MM.1S (cell line): ENCODE results near the gene PIK3CD.

Experiments
- DNase-seq: peaks from one replicate; pipeline ENCODE4 v3.0.0-alpha.2; 2015
- H2AFZ ChIP-seq: fragments of 300-600 bp; sonication (generic); 2 replicates; pipeline ENCODE4 v1.6.0; 2016; ENCODE audit warnings: antibody characterized with exemption, low read length
- H3F3A ChIP-seq: fragments of 300-600 bp; sonication (generic); 2 replicates; pipeline ENCODE4 v1.6.1; 2016; ENCODE audit warnings: mild to moderate bottlenecking, antibody characterized with exemption, low read length, moderate library complexity, mixed read lengths; ENCODE audit not compliant: insufficient read depth
- H3K27ac ChIP-seq: fragments of 300-600 bp; sonication (generic); 2 replicates; pipeline ENCODE4 v1.5.1; 2016; ENCODE audit warnings: mild to moderate bottlenecking, low read length
- H3K27me3 ChIP-seq: fragments of 300-600 bp; sonication (generic); replicated peaks from 2 replicates; pipeline ENCODE4 v1.6.0; 2016; ENCODE audit warnings: low read length; ENCODE audit not compliant: insufficient read depth
- H3K36me3 ChIP-seq: fragments of 300-600 bp; sonication (generic); replicated peaks from 2 replicates; pipeline ENCODE4 v1.6.1; 2016; ENCODE audit warnings: mild to moderate bottlenecking, low read length, mixed read lengths; ENCODE audit not compliant: insufficient read depth
- H3K4me1 ChIP-seq: fragments of 300-600 bp; sonication (generic); 2 replicates; pipeline ENCODE4 v1.6.1; 2016; ENCODE audit warnings: low read length, mixed read lengths
- H3K4me2 ChIP-seq: fragments of 300-600 bp; sonication (generic); 2 replicates; pipeline ENCODE4 v1.6.0; 2016; ENCODE audit warnings: low read depth, low read length
- H3K4me3 ChIP-seq: fragments of 300-600 bp; sonication (generic); 2 replicates; pipeline ENCODE4 v1.5.1; 2016; ENCODE audit warnings: low read length, mixed read lengths
- H3K79me2 ChIP-seq: fragments of 300-600 bp; sonication (generic); 2 replicates; pipeline ENCODE4 v1.6.1; 2016; ENCODE audit warnings: mixed run types, low read length, mixed read lengths
- H3K9ac ChIP-seq: fragments of 300-600 bp; sonication (generic); 2 replicates; pipeline ENCODE4 v1.6.1; 2016; ENCODE audit warnings: low read length, mixed read lengths
- H3K9me2 ChIP-seq: fragments of 300-600 bp; sonication (generic); replicated peaks from 2 replicates; pipeline ENCODE4 v1.6.1; 2016; ENCODE audit warnings: mild to moderate bottlenecking, low read length, mixed read lengths; ENCODE audit not compliant: insufficient read depth
- H3K9me3 ChIP-seq: fragments of 300-600 bp; sonication (generic); replicated peaks from 2 replicates; pipeline ENCODE4 v1.6.1; 2016; ENCODE audit warnings: mild to moderate bottlenecking, low read length, mixed read lengths; ENCODE audit not compliant: insufficient read depth
- H4K20me1 ChIP-seq: fragments of 300-600 bp; sonication (generic); 2 replicates; pipeline ENCODE4 v1.6.1; 2016; ENCODE audit warnings: mild to moderate bottlenecking, low read length, moderate library complexity, mixed read lengths; ENCODE audit not compliant: insufficient read depth
- CTCF ChIP-seq: fragments of 300-600 bp; sonication (generic); IDR thresholded peaks from 2 replicates; pipeline ENCODE4 v1.5.1; 2016; ENCODE audit warnings: antibody characterized with exemption, low read length, mixed read lengths
- EZH2 ChIP-seq: fragments of 300-600 bp; sonication (generic); optimal IDR thresholded peaks from 2 replicates; pipeline ENCODE3; 2017; ENCODE audit warnings: low read depth, mild to moderate bottlenecking, antibody characterized with exemption, low read length, mixed read lengths
- EZH2phosphoT487 ChIP-seq: fragments of 300-600 bp; sonication (generic); IDR thresholded peaks from 2 replicates; pipeline ENCODE4 v1.6.1; 2018; ENCODE audit warnings: antibody characterized with exemption, low read length

PIK3CD gene

DNA sequence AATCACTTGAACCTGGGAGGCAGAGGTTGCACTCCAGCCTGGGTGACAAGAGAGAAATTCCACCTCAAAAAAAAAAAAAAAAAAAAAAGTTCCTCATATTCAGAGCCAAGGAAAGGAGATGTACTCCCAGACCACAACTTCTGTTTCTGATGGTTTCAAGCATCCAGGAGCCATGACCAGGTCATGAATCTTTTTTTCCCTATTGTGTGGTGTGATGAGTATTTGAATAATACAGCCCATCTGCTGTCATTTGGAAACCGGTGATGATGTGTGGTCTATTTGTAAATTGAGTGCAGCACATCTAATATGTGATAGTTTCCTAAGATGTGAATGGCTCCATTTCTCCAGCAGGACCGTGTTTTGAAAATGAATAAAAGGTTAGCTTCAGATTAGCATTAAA lies 18.6 kb downstream of the PIK3CD start:
- DNase-seq, result no peak

DNA sequence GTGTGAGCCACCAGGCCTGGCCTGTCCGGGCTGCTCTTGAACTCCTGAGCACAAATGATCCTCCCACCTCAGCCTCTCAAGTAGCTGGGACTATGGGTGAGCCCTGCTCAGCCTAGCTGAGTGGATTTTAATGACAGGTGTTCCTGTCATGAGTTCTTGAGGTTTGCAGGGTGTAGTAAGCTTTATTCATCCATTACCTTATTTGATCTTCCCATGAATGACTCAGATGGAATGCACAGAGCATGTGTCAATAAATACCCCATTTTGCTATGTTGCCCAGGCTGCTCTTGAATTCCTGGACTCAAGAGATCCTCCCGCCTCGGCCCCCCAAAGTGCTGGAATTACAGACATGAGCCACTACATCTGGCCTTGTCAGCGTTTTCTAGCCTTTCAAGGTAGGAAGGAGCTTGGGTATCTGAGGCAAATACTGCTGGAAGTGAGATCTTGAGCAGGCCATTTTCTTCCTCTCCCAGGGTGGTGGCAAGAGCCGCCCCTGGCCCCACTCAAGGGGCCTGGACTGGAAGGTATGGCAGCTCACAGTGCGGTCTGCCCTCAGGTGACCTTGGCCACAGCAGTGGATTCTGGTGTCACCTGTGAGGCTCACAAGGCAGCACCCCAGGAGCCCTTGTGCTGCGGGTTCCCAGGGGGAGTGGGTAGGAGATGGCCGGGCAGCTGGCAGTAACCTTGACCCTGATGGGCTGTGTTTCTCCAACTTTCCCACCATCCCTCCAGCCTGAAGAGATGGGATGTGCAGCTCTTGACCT lies 20.0 kb downstream of the PIK3CD start:
- H3K9ac ChIP-seq, result no peak overlapping the region

More for the DNA sequence above, 18.6 kb downstream of the PIK3CD start:
- Histone ChIP-seq H2AFZ (no peak overlapping the region), H4K20me1 (no peaks in the 10 kb centered on the region), H3K27ac (no peak overlapping the region), H3K27me3 (peaks cover 58% of the 10 kb centered on the region), H3K4me3 (no peak overlapping the region), H3K9me2 (no peaks in the 10 kb centered on the region), H3K4me2 (no peak overlapping the region), H3K79me2 (no peaks in the 10 kb centered on the region), H3F3A (no peaks in the 10 kb centered on the region), H3K4me1 (no peaks in the 10 kb centered on the region), H3K36me3 (no peaks in the 10 kb centered on the region), H3K9me3 (no peaks in the 10 kb centered on the region), H3K9ac (no peak overlapping the region)
- TF ChIP-seq EZH2 (no peak), CTCF (no peak), EZH2phosphoT487 (no peak)

DNA sequence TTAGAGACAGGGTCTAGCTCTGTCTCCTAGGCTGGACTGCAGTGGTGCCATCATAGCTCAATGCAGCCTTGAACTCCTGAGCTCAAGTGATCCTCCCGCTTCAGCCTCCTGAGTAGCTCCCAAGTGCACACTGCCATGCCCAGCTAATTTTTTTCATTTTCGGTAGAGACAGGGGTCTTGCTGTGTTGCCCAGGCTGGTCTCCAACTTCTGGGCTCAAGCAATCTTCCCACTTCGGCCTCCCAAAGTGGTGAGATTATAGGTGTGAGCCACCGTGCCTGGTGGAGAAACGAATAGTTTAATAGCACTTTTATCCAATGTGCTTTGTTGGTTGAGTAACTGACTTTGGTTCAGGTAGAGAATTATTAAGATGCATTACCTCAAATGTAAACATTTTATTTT lies 20.9 kb downstream of the PIK3CD start:
- DNase-seq, result no peak
- H4K20me1 ChIP-seq, result no peaks in the 10 kb centered on the region

More for the DNA sequence above, 20.0 kb downstream of the PIK3CD start:
- Histone ChIP-seq H3K4me2 (no peak overlapping the region), H3K9me3 (no peaks in the 10 kb centered on the region), H3K9me2 (no peaks in the 10 kb centered on the region), H3K4me1 (no peaks in the 10 kb centered on the region), H3K79me2 (no peaks in the 10 kb centered on the region), H4K20me1 (no peaks in the 10 kb centered on the region), H3K4me3 (no peak overlapping the region), H2AFZ (no peak overlapping the region), H3F3A (no peaks in the 10 kb centered on the region), H3K27ac (no peak overlapping the region), H3K27me3 (peaks cover 60% of the 10 kb centered on the region), H3K36me3 (no peaks in the 10 kb centered on the region)
- DNase-seq, result no peak
- TF ChIP-seq EZH2phosphoT487, result no peak
- no peak for TF ChIP-seq EZH2
- TF ChIP-seq CTCF, result no peak

More for the DNA sequence above, 20.9 kb downstream of the PIK3CD start:
- Histone ChIP-seq H3K9me3 (no peaks in the 10 kb centered on the region), H3F3A (no peaks in the 10 kb centered on the region), H3K9me2 (no peaks in the 10 kb centered on the region), H3K4me3 (no peak overlapping the region), H3K27ac (no peak overlapping the region), H3K27me3 (peaks cover 58% of the 10 kb centered on the region), H3K36me3 (no peaks in the 10 kb centered on the region), H3K79me2 (no peaks in the 10 kb centered on the region), H2AFZ (no peak overlapping the region), H3K4me2 (no peak overlapping the region), H3K9ac (no peak overlapping the region), H3K4me1 (no peaks in the 10 kb centered on the region)
- TF ChIP-seq EZH2phosphoT487 (no peak), EZH2 (no peak), CTCF (no peak)
